GM12873 (cell line): Measurements from ENCODE around the gene ALAS1.

Source experiments
- CTCF ChIP-seq: IDR thresholded peaks from 2 replicates; pipeline ENCODE4 v1.5.1; 2012; ENCODE audit warnings: low read depth, mild to moderate bottlenecking, moderate library complexity, low read length, control low read depth; ENCODE audit not compliant: insufficient read depth; ENCODE audit errors: missing control alignments

ALAS1 gene

GRCh38 chr3:52195291-52195597, 2.7 kb upstream of the ALAS1 start:
- TF ChIP-seq CTCF = no peak

DNA sequence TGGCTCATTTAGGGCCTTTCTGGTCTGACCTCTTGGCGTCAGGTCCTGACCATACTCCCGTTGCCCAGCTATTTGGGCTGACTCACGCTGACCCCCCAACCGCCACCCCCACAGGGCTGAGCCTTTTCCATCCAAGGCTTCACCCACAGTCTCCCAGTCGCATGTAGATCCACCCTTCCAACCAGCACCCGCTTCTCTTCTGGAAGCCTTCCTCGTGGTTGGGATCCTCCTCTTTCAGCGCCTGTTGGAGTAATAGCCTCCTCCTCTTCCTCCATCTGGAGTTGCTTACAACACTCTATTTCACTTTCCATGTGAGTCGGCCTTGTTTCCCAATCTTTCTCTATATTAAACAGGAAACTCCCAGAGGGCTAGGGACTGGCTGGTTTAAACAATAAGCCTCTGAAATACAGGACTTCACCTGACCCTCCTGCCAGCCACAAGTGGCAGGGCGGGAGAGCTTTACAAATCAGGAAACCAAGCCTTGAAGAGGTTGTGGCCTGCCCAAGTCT, 2.1 kb upstream of the ALAS1 start:
- no peak for TF ChIP-seq CTCF

DNA sequence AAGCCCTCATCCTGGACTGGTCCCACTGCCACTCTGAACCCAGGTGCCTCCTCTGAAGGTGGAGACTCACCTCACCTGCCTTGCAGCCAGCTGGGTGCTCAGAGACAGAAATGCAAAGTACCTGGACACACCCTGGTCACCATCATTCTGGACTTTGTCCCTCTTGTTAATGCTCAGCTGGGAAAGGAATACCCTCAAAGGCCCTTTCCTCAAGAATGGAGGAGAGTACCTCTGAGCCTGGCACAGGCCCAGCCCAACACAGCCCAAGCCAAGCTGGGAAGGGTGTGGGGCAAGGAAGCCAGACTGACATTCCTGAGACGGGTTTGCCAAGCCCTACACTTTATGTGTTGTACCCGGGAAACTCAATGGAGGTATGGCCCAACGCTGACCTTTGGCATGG, 983 bp upstream of the ALAS1 start:
- TF ChIP-seq CTCF = no peak

- no peak for TF ChIP-seq CTCF
These were observed 490 bp upstream of the ALAS1 start for GRCh38 chr3:52197499-52197841.

DNA sequence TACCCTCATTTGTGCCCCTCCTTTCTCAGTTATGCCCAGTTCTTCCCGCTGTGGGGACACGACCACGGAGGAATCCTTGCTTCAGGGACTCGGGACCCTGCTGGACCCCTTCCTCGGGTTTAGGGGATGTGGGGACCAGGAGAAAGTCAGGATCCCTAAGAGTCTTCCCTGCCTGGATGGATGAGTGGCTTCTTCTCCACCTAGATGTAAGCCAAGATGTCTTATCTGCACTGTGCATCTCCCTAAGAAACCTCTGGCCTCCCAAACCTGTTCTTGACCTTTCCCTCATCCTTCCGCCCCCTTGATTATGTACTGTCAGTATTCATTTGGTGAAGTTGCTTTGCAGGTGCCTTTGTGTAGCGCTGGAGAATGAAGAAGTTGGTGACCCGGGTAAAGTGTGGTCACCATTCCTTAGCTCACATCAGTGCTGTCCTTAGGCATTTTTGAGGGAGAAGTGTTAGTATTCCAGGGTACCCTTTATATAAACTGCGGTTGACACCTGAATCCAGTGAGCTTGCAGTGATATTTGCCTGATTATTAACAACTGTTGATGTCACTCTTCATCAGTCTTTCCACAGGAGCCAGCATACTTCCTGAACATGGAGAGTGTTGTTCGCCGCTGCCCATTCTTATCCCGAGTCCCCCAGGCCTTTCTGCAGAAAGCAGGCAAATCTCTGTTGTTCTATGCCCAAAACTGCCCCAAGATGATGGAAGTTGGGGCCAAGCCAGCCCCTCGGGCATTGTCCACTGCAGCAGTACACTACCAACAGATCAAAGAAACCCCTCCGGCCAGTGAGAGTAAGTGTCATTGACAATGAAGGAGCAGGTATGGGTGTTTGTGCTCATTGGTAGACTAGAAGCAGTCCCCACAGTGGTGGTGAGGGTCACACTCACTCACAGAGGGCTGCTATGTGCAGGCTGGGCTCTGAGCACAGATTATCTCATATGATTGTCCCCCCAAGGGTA, 966 bp downstream of the ALAS1 start:
- TF ChIP-seq CTCF = no peak

DNA sequence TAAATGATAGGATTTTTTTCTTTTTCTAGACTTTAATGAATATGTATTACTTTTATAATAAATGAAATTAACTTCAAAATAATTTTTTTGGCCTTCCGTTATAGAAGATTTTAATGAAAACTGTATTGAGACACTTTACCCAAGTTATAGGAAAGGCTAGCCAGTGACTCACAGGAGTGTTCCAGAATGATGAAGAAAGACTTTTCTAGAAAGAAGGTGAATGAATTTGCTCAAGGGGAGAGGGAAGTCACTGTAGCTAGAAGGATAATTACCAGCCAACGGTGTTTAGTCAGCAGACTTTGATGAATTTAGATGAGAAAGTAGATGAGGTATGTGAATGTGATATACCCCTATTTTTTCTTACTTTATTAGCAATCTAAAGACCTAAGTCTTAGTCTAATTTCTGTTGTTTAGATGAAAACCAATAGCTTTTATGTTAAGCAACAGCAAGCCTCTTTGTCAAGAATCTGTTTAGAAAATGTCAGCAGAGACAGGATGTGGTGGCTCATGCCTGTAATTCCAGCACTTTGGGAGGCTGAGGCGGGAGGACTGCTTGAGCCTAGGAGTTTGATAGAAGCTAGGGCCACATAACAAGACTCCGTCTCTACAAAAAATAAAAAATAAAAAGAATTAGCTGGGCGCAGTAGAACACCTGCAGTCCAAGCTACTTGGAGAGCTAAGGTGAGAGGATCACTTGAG, 3.2 kb downstream of the ALAS1 start:
- no peak for TF ChIP-seq CTCF

DNA sequence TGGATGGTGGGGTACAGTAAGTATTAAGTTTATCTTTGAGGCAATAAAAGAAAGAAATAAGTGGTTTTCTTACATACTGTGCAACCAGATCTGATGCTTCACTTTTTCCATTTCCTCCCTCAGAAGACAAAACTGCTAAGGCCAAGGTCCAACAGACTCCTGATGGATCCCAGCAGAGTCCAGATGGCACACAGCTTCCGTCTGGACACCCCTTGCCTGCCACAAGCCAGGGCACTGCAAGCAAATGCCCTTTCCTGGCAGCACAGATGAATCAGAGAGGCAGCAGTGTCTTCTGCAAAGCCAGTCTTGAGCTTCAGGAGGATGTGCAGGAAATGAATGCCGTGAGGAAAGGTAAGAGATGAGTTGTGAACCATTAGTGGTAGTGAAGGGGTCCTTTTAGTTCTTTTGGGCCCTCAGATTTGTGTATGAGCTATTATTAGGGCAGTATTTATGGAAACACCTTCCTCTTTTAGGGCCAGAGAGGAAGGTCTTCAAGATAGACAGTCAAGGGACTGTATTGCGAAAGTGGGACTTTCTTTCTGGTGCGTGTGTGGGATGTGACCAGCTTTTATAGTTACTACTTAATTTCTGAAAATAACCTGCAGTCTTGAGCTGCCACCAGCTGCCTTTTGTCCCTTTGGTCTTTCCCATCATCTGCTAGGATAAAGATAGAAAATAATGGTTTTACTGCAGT, 4.6 kb downstream of the ALAS1 start:
- TF ChIP-seq CTCF = no peak
